HEK293 (cell line): ENCODE measurements around the gene CNN2.

ENCODE experiments used
- CTCF ChIA-PET: fragments of 350-600 bp; formaldehyde crosslinking; extraction: SDS; loops from one replicate; lab custom pipeline; 2021; ENCODE audit warnings: antibody characterized with exemption; lab: Yijun Ruan, JAX
- POLR2A ChIA-PET: fragments of 300-600 bp; formaldehyde crosslinking; extraction: SDS; loops from one replicate; lab custom pipeline; 2020; ENCODE audit warnings: antibody characterized with exemption, inconsistent platforms; lab: Yijun Ruan, JAX
- H3K27ac ChIP-seq: fragments of 200-500 bp; sonication (Bioruptor generic); 2 replicates; pipeline ENCODE4 v1.5.1; 2014; ENCODE audit warnings: low read depth, low read length, control low read depth, inconsistent platforms; ENCODE audit errors: extremely low read depth
- H3K36me3 ChIP-seq, 2 experiments: fragments of 200-500 bp in 1 of 2; sonication (Bioruptor generic) in 1 of 2; 1 replicate in 1 of 2; 2 replicates in 1 of 2; pipeline ENCODE4 v1.5.1; 2014 to 2017; ENCODE audit warnings: inconsistent platforms in 2 of 2, low read length in 2 of 2; ENCODE audit not compliant: control insufficient read depth in 2 of 2, insufficient read depth in 1 of 2
- H3K4me1 ChIP-seq: fragments of 200-500 bp; sonication (Bioruptor generic); 2 replicates; pipeline ENCODE4 v1.5.1; 2014; ENCODE audit warnings: mild to moderate bottlenecking, low read length, inconsistent platforms; ENCODE audit not compliant: control insufficient read depth, insufficient read depth
- H3K4me3 ChIP-seq: 2 replicates; pipeline ENCODE4 v1.5.1; 2011; ENCODE audit warnings: low read depth, mild to moderate bottlenecking, control low read depth, low read length, moderate library complexity
- H3K9me3 ChIP-seq: fragments of 200-500 bp; sonication (Bioruptor generic); 2 replicates; pipeline ENCODE4 v1.5.1; 2014; ENCODE audit warnings: low read depth, low read length, inconsistent platforms; ENCODE audit not compliant: control insufficient read depth, insufficient read depth
- IKZF3 ChIP-seq: fragments of 450-650 bp; IDR thresholded peaks from 2 replicates; pipeline ENCODE4 v1.5.0; 2018; ENCODE audit warnings: missing biosample characterization, mild to moderate bottlenecking, missing genetic modification characterization, moderate library complexity
- KLF8 ChIP-seq: fragments of 450-650 bp; formaldehyde crosslinking; IDR thresholded peaks from 2 replicates; pipeline ENCODE4 v1.5.1; 2016; ENCODE audit warnings: missing biosample characterization, missing genetic modification characterization
- SCRT1 ChIP-seq: fragments of 450-650 bp; formaldehyde crosslinking; IDR thresholded peaks from 2 replicates; pipeline ENCODE4 v1.5.1; 2016; ENCODE audit warnings: missing biosample characterization, missing genetic modification characterization, borderline replicate concordance
- SCRT2 ChIP-seq: fragments of 450-650 bp; formaldehyde crosslinking; IDR thresholded peaks from 2 replicates; pipeline ENCODE4 v1.5.1; 2016; ENCODE audit warnings: missing biosample characterization, missing genetic modification characterization
- ZBTB1 ChIP-seq: fragments of 450-650 bp; formaldehyde crosslinking; IDR thresholded peaks from 2 replicates; pipeline ENCODE4 v1.5.1; 2016; ENCODE audit warnings: missing biosample characterization, missing genetic modification characterization
- ZBTB17 ChIP-seq: fragments of 450-650 bp; formaldehyde crosslinking; IDR thresholded peaks from 2 replicates; pipeline ENCODE4 v1.5.1; 2016; ENCODE audit warnings: missing biosample characterization, missing genetic modification characterization
- ZFP3 ChIP-seq: fragments of 450-650 bp; formaldehyde crosslinking; IDR thresholded peaks from 2 replicates; pipeline ENCODE4 v1.5.1; 2016; ENCODE audit warnings: low read depth, missing biosample characterization, missing genetic modification characterization
- ZFP69B ChIP-seq: fragments of 450-650 bp; formaldehyde crosslinking; IDR thresholded peaks from 2 replicates; pipeline ENCODE4 v1.5.1; 2016; ENCODE audit warnings: missing biosample characterization, missing genetic modification characterization
- ZNF140 ChIP-seq: fragments of 450-650 bp; formaldehyde crosslinking; IDR thresholded peaks from 2 replicates; pipeline ENCODE4 v1.5.1; 2016; ENCODE audit warnings: missing biosample characterization, missing genetic modification characterization
- ZNF175 ChIP-seq: fragments of 450-650 bp; formaldehyde crosslinking; IDR thresholded peaks from 2 replicates; pipeline ENCODE4 v1.5.1; 2016; ENCODE audit warnings: missing biosample characterization, missing genetic modification characterization
- ZNF223 ChIP-seq: fragments of 450-650 bp; formaldehyde crosslinking; IDR thresholded peaks from 2 replicates; pipeline ENCODE4 v1.5.1; 2016; ENCODE audit warnings: missing biosample characterization, missing genetic modification characterization
- ZNF561 ChIP-seq: fragments of 450-650 bp; IDR thresholded peaks from 2 replicates; pipeline ENCODE4 v1.5.1; 2018; ENCODE audit warnings: missing biosample characterization, missing genetic modification characterization, borderline replicate concordance
- ZNF610 ChIP-seq: fragments of 450-650 bp; formaldehyde crosslinking; IDR thresholded peaks from 2 replicates; pipeline ENCODE4 v1.5.1; 2016; ENCODE audit warnings: missing biosample characterization, missing genetic modification characterization, borderline replicate concordance
- ZNF629 ChIP-seq: fragments of 450-650 bp; formaldehyde crosslinking; IDR thresholded peaks from 2 replicates; pipeline ENCODE4 v1.5.1; 2017; ENCODE audit warnings: missing biosample characterization, missing genetic modification characterization
- TF ChIP-seq, protein P1 (sequence below): fragments of 450-650 bp; formaldehyde crosslinking; IDR thresholded peaks from 2 replicates; pipeline ENCODE4 v1.5.1; 2016; ENCODE audit warnings: missing biosample characterization, missing genetic modification characterization, borderline replicate concordance
- TF ChIP-seq, protein P2 (sequence below): fragments of 450-650 bp; formaldehyde crosslinking; IDR thresholded peaks from 2 replicates; pipeline ENCODE4 v1.5.1; 2016; ENCODE audit warnings: missing biosample characterization, missing genetic modification characterization
- TF ChIP-seq, protein P3 (sequence below): fragments of 450-650 bp; formaldehyde crosslinking; IDR thresholded peaks from 2 replicates; pipeline ENCODE4 v1.5.1; 2016; ENCODE audit warnings: missing biosample characterization, missing genetic modification characterization

Gene CNN2

DNA sequence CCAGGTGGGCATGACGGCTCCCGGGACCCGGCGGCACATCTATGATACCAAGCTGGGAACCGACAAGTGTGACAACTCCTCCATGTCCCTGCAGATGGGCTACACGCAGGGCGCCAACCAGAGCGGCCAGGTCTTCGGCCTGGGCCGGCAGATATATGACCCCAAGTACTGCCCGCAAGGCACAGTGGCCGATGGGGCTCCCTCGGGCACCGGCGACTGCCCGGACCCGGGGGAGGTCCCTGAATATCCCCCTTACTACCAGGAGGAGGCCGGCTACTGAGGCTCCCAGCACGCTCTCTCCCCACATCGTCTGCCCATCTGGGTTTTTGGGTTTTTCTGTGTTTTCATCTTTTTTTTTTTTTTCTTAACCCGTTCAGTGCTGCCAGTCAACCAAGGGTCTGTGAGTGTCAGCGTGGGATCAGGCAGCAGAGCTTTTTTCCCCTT is 11.2 kb downstream of the CNN2 start:
- ChIA-PET POLR2A (interaction anchor here (0.6 to 5.8 kb wide), 2 partner anchors 10 to 15 kb away, joined by 3 to 60 read pairs; partner anchors contain the start of gene CNN2), CTCF (interaction anchor here (0.6 to 1.3 kb wide), 2 partner anchors 36 to 177 kb away, joined by 3 read pairs; no protein-coding TSS in a partner anchor)
- Histone ChIP-seq H3K36me3 (peaks cover 0 to 15% of the 10 kb centered on the region in 2 experiments; a peak in 1 of 3 replicates), H3K4me3 (no peak overlapping the region), H3K27ac (no peak overlapping the region), H3K4me1 (no peaks in the 10 kb centered on the region; the same call in 1 of the 2 replicates), H3K9me3 (no peaks in the 10 kb centered on the region)
- no peak for TF ChIP-seq ZNF223 (tag by site-specific recombination)
- TF ChIP-seq, protein P1, sequence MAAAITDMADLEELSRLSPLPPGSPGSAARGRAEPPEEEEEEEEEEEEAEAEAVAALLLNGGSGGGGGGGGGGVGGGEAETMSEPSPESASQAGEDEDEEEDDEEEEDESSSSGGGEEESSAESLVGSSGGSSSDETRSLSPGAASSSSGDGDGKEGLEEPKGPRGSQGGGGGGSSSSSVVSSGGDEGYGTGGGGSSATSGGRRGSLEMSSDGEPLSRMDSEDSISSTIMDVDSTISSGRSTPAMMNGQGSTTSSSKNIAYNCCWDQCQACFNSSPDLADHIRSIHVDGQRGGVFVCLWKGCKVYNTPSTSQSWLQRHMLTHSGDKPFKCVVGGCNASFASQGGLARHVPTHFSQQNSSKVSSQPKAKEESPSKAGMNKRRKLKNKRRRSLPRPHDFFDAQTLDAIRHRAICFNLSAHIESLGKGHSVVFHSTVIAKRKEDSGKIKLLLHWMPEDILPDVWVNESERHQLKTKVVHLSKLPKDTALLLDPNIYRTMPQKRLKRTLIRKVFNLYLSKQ, result no peak
- TF ChIP-seq ZNF610 (tag by site-specific recombination), result no peak
- TF ChIP-seq, protein P2, sequence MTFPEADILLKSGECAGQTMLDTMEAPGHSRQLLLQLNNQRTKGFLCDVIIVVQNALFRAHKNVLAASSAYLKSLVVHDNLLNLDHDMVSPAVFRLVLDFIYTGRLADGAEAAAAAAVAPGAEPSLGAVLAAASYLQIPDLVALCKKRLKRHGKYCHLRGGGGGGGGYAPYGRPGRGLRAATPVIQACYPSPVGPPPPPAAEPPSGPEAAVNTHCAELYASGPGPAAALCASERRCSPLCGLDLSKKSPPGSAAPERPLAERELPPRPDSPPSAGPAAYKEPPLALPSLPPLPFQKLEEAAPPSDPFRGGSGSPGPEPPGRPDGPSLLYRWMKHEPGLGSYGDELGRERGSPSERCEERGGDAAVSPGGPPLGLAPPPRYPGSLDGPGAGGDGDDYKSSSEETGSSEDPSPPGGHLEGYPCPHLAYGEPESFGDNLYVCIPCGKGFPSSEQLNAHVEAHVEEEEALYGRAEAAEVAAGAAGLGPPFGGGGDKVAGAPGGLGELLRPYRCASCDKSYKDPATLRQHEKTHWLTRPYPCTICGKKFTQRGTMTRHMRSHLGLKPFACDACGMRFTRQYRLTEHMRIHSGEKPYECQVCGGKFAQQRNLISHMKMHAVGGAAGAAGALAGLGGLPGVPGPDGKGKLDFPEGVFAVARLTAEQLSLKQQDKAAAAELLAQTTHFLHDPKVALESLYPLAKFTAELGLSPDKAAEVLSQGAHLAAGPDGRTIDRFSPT (tag by site-specific recombination), result 0 out of 2 replicates have a peak, but pooled peaks have one; percentile 13
- TF ChIP-seq ZNF140 (tag by site-specific recombination), result no peak
- 0 out of 2 replicates have a peak, but pooled peaks have one; percentile 19 for TF ChIP-seq KLF8 (tag by site-specific recombination)
- no peak for TF ChIP-seq ZNF629 (tag by site-specific recombination)

DNA sequence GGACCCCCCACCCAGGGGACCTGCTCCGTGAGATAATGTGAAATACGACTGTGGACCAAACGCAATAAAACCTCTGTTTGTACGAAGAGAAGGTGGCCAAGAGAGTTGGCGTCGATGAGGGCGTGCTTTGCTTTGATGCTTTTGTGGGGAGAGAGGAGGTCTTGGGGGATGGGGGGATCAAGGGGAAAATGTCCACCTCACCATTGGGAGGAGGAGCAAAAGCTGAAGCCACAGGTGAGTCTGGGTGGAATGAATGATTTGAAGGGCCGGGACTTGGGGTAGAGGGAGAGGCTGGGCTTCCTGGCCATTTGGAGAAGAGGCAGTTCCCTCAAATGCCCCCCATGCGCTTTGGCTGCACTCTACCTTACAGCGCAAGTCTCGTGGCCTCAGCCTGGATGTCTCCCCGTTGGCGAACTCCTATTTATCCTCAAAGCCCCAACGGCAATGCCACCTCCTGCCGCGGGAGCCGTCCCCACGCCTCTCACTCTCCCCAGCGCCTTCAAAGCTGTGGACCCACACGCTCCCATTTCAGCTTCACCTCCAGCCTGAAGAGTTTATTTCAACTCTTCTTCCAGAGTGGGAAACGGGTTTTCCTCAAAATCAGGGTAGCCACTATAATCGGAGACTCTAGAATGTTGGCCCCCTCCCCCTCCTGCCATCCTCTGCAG is 12.7 kb downstream of the CNN2 start:
- no peak overlapping the region for H3K4me3 ChIP-seq
- H3K27ac ChIP-seq, result no peak overlapping the region; the same call in 1 of the 2 replicates
- peaks cover 0 to 16% of the 10 kb centered on the region in 2 experiments; a peak in 1 of 3 replicates for H3K36me3 ChIP-seq
- no peaks in the 10 kb centered on the region for H3K9me3 ChIP-seq
- peak; percentile 99 for TF ChIP-seq ZFP3 (tag by site-specific recombination)
- TF ChIP-seq ZNF610 (tag by site-specific recombination), result no peak
- TF ChIP-seq, protein P3, sequence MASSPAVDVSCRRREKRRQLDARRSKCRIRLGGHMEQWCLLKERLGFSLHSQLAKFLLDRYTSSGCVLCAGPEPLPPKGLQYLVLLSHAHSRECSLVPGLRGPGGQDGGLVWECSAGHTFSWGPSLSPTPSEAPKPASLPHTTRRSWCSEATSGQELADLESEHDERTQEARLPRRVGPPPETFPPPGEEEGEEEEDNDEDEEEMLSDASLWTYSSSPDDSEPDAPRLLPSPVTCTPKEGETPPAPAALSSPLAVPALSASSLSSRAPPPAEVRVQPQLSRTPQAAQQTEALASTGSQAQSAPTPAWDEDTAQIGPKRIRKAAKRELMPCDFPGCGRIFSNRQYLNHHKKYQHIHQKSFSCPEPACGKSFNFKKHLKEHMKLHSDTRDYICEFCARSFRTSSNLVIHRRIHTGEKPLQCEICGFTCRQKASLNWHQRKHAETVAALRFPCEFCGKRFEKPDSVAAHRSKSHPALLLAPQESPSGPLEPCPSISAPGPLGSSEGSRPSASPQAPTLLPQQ, result peak; percentile 61
- no peak for TF ChIP-seq ZBTB17
- peak; percentile 55; the same call in 1 of the 2 replicates for TF ChIP-seq SCRT2
- no peak for TF ChIP-seq ZBTB1 (tag by site-specific recombination)
- TF ChIP-seq, protein P1, result no peak
- TF ChIP-seq IKZF3 (tag by site-specific recombination), result peak; percentile 11; the same call in 1 of the 2 replicates
- TF ChIP-seq ZNF561, result 0 out of 2 replicates have a peak, but pooled peaks have one; percentile 2
- TF ChIP-seq ZNF175 (tag by site-specific recombination), result no peak
- TF ChIP-seq ZFP69B (tag by site-specific recombination), result peak; percentile 82
- 0 out of 2 replicates have a peak, but pooled peaks have one; percentile 23 for TF ChIP-seq SCRT1
- no peaks in the 10 kb centered on the region; the same call in 1 of the 2 replicates for H3K4me1 ChIP-seq
- POLR2A ChIA-PET, result interaction anchor here (0.6 to 5.8 kb wide), 11 partner anchors 12 to 230 kb away, joined by 3 to 60 read pairs (median 3); partner anchors contain the start of genes CIRBP, CNN2 and GPX4
- CTCF ChIA-PET, result interaction anchor here (0.6 to 1.4 kb wide), 3 partner anchors 10 to 186 kb away, joined by 3 to 4 read pairs (median 3); no protein-coding TSS in a partner anchor
